MM.1S (cell line): ENCODE data around the gene CHI3L1.

Experiments used
- DNase-seq: peaks from one replicate; pipeline ENCODE4 v3.0.0-alpha.2; 2015
- H2AFZ ChIP-seq: fragments of 300-600 bp; sonication (generic); 2 replicates; pipeline ENCODE4 v1.6.0; 2016; ENCODE audit warnings: antibody characterized with exemption, low read length
- H3F3A ChIP-seq: fragments of 300-600 bp; sonication (generic); 2 replicates; pipeline ENCODE4 v1.6.1; 2016; ENCODE audit warnings: mild to moderate bottlenecking, antibody characterized with exemption, low read length, moderate library complexity, mixed read lengths; ENCODE audit not compliant: insufficient read depth
- H3K27ac ChIP-seq: fragments of 300-600 bp; sonication (generic); 2 replicates; pipeline ENCODE4 v1.5.1; 2016; ENCODE audit warnings: mild to moderate bottlenecking, low read length
- H3K27me3 ChIP-seq: fragments of 300-600 bp; sonication (generic); replicated peaks from 2 replicates; pipeline ENCODE4 v1.6.0; 2016; ENCODE audit warnings: low read length; ENCODE audit not compliant: insufficient read depth
- H3K36me3 ChIP-seq: fragments of 300-600 bp; sonication (generic); replicated peaks from 2 replicates; pipeline ENCODE4 v1.6.1; 2016; ENCODE audit warnings: mild to moderate bottlenecking, low read length, mixed read lengths; ENCODE audit not compliant: insufficient read depth
- H3K4me1 ChIP-seq: fragments of 300-600 bp; sonication (generic); 2 replicates; pipeline ENCODE4 v1.6.1; 2016; ENCODE audit warnings: low read length, mixed read lengths
- H3K4me2 ChIP-seq: fragments of 300-600 bp; sonication (generic); 2 replicates; pipeline ENCODE4 v1.6.0; 2016; ENCODE audit warnings: low read depth, low read length
- H3K4me3 ChIP-seq: fragments of 300-600 bp; sonication (generic); 2 replicates; pipeline ENCODE4 v1.5.1; 2016; ENCODE audit warnings: low read length, mixed read lengths
- H3K79me2 ChIP-seq: fragments of 300-600 bp; sonication (generic); 2 replicates; pipeline ENCODE4 v1.6.1; 2016; ENCODE audit warnings: mixed run types, low read length, mixed read lengths
- H3K9ac ChIP-seq: fragments of 300-600 bp; sonication (generic); 2 replicates; pipeline ENCODE4 v1.6.1; 2016; ENCODE audit warnings: low read length, mixed read lengths
- H3K9me2 ChIP-seq: fragments of 300-600 bp; sonication (generic); replicated peaks from 2 replicates; pipeline ENCODE4 v1.6.1; 2016; ENCODE audit warnings: mild to moderate bottlenecking, low read length, mixed read lengths; ENCODE audit not compliant: insufficient read depth
- H3K9me3 ChIP-seq: fragments of 300-600 bp; sonication (generic); replicated peaks from 2 replicates; pipeline ENCODE4 v1.6.1; 2016; ENCODE audit warnings: mild to moderate bottlenecking, low read length, mixed read lengths; ENCODE audit not compliant: insufficient read depth
- H4K20me1 ChIP-seq: fragments of 300-600 bp; sonication (generic); 2 replicates; pipeline ENCODE4 v1.6.1; 2016; ENCODE audit warnings: mild to moderate bottlenecking, low read length, moderate library complexity, mixed read lengths; ENCODE audit not compliant: insufficient read depth
- EZH2 ChIP-seq: fragments of 300-600 bp; sonication (generic); optimal IDR thresholded peaks from 2 replicates; pipeline ENCODE3; 2017; ENCODE audit warnings: low read depth, mild to moderate bottlenecking, antibody characterized with exemption, low read length, mixed read lengths
- EZH2phosphoT487 ChIP-seq: fragments of 300-600 bp; sonication (generic); IDR thresholded peaks from 2 replicates; pipeline ENCODE4 v1.6.1; 2018; ENCODE audit warnings: antibody characterized with exemption, low read length
- TF ChIP-seq, protein P1 (sequence below): fragments of 300-600 bp; sonication (generic); IDR thresholded peaks from 2 replicates; pipeline ENCODE4 v1.5.1; 2016; ENCODE audit warnings: antibody characterized with exemption, low read length, mixed read lengths

The CHI3L1 gene

DNA sequence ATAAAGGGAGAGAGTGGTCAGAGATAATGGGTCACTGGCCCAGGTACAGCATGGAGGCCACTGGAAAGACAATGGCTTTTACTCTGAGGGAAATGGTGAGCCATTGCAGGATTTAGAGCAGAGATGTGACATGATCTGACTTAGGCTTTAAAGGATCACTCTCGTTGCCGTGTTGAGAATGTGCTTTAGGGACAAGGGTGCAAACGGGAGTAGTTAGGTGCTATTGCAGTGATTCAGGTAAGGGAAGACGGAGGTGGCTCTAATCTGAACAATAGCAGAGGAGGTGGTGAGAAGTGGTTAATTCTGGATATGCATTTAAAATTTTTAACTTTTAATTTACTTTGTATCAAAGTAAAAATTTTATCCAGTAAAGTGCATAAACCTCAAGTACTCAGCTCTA, 49.2 kb downstream of the CHI3L1 start:
- no peak overlapping the region for H3K4me3 ChIP-seq
- H3K27me3 ChIP-seq, result no peaks in the 10 kb centered on the region
- H3K9me2 ChIP-seq, result no peaks in the 10 kb centered on the region
- H3K4me1 ChIP-seq, result no peaks in the 10 kb centered on the region
- H4K20me1 ChIP-seq, result no peaks in the 10 kb centered on the region
- H3K4me2 ChIP-seq, result no peak overlapping the region
- no peaks in the 10 kb centered on the region for H3F3A ChIP-seq
- no peak for DNase-seq
- H2AFZ ChIP-seq, result no peak overlapping the region
- no peaks in the 10 kb centered on the region for H3K9me3 ChIP-seq
- H3K9ac ChIP-seq, result no peak overlapping the region
- TF ChIP-seq EZH2, result no peak
- TF ChIP-seq EZH2phosphoT487, result no peak
- TF ChIP-seq, protein P1, sequence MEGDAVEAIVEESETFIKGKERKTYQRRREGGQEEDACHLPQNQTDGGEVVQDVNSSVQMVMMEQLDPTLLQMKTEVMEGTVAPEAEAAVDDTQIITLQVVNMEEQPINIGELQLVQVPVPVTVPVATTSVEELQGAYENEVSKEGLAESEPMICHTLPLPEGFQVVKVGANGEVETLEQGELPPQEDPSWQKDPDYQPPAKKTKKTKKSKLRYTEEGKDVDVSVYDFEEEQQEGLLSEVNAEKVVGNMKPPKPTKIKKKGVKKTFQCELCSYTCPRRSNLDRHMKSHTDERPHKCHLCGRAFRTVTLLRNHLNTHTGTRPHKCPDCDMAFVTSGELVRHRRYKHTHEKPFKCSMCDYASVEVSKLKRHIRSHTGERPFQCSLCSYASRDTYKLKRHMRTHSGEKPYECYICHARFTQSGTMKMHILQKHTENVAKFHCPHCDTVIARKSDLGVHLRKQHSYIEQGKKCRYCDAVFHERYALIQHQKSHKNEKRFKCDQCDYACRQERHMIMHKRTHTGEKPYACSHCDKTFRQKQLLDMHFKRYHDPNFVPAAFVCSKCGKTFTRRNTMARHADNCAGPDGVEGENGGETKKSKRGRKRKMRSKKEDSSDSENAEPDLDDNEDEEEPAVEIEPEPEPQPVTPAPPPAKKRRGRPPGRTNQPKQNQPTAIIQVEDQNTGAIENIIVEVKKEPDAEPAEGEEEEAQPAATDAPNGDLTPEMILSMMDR, result no peak
- H3K36me3 ChIP-seq, result no peaks in the 10 kb centered on the region
- no peak overlapping the region for H3K27ac ChIP-seq
- H3K79me2 ChIP-seq, result no peaks in the 10 kb centered on the region

DNA sequence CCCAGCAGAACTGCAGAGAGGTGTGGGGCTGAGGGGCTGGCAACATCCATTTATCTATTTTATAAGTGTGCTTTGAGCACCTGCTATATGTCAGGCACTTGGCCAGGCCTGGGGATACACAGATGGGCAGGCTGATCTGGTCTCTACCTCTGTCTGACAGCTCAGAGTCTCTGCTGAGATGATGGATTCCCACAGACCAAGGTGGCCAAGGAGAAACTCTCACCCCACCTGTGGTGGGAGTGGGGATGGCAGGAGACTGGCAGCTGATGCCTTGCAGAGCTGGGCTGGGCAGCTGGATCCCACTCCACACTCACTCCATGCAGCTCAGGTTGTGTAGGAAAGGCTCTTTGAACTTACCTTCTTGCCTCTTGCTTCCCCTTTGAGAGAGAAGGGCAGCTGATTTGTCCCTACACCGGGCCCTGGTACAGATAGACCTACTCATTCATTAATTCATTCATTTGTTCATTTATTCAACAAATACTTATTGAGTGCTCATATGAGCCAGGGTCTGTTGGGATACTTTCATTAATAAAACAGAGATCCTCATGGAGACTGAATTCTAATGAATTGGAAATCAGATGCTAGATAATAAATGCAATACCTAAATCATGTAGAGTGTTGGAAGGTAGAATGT, 50.0 kb downstream of the CHI3L1 start:
- H3K9me2 ChIP-seq, result no peaks in the 10 kb centered on the region
- no peak overlapping the region for H3K27ac ChIP-seq
- no peak overlapping the region for H3K4me2 ChIP-seq
- H3K4me3 ChIP-seq, result no peak overlapping the region
- no peaks in the 10 kb centered on the region for H3K36me3 ChIP-seq
- H3K27me3 ChIP-seq, result no peaks in the 10 kb centered on the region
- no peaks in the 10 kb centered on the region for H3K9me3 ChIP-seq
- H3F3A ChIP-seq, result no peaks in the 10 kb centered on the region
- H2AFZ ChIP-seq, result no peak overlapping the region
- TF ChIP-seq, protein P1, result peak; percentile 26
- no peak for TF ChIP-seq EZH2
- no peaks in the 10 kb centered on the region for H4K20me1 ChIP-seq
- no peaks in the 10 kb centered on the region for H3K4me1 ChIP-seq
- H3K9ac ChIP-seq, result no peak overlapping the region
- no peaks in the 10 kb centered on the region for H3K79me2 ChIP-seq
- DNase-seq, result no peak

DNA sequence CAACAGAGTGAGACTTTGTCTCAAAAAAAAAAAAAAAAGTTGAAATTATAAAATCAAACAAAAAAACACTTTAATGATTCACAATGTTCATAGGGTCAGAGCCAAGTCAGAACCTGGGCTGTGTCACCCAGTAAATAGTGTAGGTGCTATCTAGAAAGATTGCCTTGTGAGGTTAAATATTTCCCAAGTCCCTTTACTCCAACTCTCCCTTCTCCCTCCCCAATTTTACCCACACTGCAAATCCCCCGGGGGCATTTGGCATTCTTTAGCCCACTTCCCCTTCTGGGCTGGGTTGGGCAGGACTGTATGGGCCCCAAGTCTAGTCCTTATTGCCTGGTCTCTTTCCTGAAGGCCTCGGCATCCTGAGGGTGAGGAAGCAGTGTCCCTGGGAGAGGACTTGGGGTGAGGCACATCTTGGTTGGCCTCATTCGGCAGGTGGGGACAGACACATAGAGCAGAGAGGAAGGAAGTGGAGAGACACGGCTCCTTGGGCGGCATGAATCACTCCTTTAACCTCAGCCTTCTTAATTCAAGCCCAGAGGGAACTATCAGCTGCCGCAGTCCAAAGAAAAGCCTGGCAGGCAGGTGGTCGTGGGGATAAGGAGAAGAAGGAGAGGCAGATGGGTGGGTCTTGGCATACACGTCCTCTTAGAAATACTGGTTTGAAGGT, 50.7 kb downstream of the CHI3L1 start:
- H3K9ac ChIP-seq, result no peak overlapping the region
- H2AFZ ChIP-seq, result no peak overlapping the region
- H3K27me3 ChIP-seq, result no peaks in the 10 kb centered on the region

More for the DNA sequence above, 50.7 kb downstream of the CHI3L1 start:
- no peak for DNase-seq
- Histone ChIP-seq H3K27ac (no peak overlapping the region), H3K36me3 (no peaks in the 10 kb centered on the region), H3K4me3 (no peak overlapping the region), H3K4me2 (no peak overlapping the region), H3K9me2 (no peaks in the 10 kb centered on the region), H4K20me1 (no peaks in the 10 kb centered on the region), H3K4me1 (no peaks in the 10 kb centered on the region), H3K79me2 (no peaks in the 10 kb centered on the region), H3K9me3 (no peaks in the 10 kb centered on the region), H3F3A (no peaks in the 10 kb centered on the region)
- no peak for TF ChIP-seq EZH2
- no peak for TF ChIP-seq EZH2phosphoT487
- TF ChIP-seq, protein P1, result no peak
